RWPE2 (cell line): Measurements from ENCODE around the gene OTC.

Experiments
- ATAC-seq: fragments of 200-7000 bp; cut with Tn5 transposase; 3 replicates; pipeline ENCODE4 v1.9.1; 2021; ENCODE audit warnings: low read depth
- DNase-seq: peaks from one replicate; pipeline ENCODE4 v3.0.0-alpha.2; 2020; ENCODE audit warnings: low spot score
- H3K27ac ChIP-seq: fragments of 450-650 bp; 2 replicates; pipeline ENCODE4 v1.5.1; 2017; ENCODE audit warnings: mild to moderate bottlenecking; ENCODE audit not compliant: poor library complexity, severe bottlenecking
- H3K27me3 ChIP-seq: fragments of 250-450 bp; sonication (Bioruptor Pico); 2 replicates; pipeline ENCODE4 v1.5.1; 2021; ENCODE audit warnings: mild to moderate bottlenecking, moderate library complexity; ENCODE audit not compliant: insufficient read depth, poor library complexity, severe bottlenecking
- H3K36me3 ChIP-seq: fragments of 250-450 bp; sonication (Bioruptor Pico); 2 replicates; pipeline ENCODE4 v1.5.1; 2020; ENCODE audit warnings: low read depth, mild to moderate bottlenecking, moderate library complexity
- H3K4me1 ChIP-seq: fragments of 250-450 bp; sonication (Bioruptor Pico); 2 replicates; pipeline ENCODE4 v1.5.1; 2021; ENCODE audit warnings: mild to moderate bottlenecking, moderate library complexity; ENCODE audit not compliant: insufficient read depth, poor library complexity, severe bottlenecking
- H3K4me3 ChIP-seq: fragments of 250-450 bp; sonication (Bioruptor Pico); 2 replicates; pipeline ENCODE4 v1.5.1; 2021; ENCODE audit warnings: mild to moderate bottlenecking, moderate library complexity; ENCODE audit not compliant: severe bottlenecking
- H3K9me3 ChIP-seq: fragments of 250-450 bp; sonication (Bioruptor Pico); 2 replicates; pipeline ENCODE4 v1.5.1; 2021; ENCODE audit warnings: mild to moderate bottlenecking, moderate library complexity; ENCODE audit not compliant: severe bottlenecking
- TF ChIP-seq, protein P1 (sequence below): fragments of 450-650 bp; IDR thresholded peaks from one replicate; pipeline ENCODE4 v1.5.1; 2017; ENCODE audit warnings: mild to moderate bottlenecking, moderate library complexity; ENCODE audit not compliant: poor library complexity, severe bottlenecking

The OTC gene

DNA sequence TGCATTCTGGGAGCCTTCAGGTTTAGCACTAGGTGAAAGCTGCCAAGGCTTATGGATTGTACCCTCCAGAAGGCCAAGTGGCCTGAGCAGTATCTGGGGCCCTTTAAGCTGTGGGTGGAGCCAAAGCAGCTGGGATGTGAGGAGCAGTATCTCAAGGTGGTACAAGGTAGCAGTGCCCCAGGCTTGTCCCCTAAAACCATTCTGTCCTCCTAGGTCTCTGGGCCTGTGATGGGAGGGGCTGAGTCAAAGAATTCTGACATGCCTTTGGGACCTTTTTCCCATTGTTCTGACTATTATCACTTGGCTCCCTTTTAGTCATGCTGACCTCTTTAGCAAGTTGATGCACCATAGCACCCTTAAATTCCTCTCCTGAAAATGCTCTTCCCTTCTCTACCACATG lies 109.9 kb downstream of the OTC start:
- Histone ChIP-seq H3K4me3 (no peak overlapping the region), H3K27ac (no peak overlapping the region), H3K9me3 (no peaks in the 10 kb centered on the region), H3K36me3 (no peaks in the 10 kb centered on the region), H3K27me3 (no peaks in the 10 kb centered on the region), H3K4me1 (no peaks in the 10 kb centered on the region)
- no peak for ATAC-seq
- DNase-seq, result no peak
- TF ChIP-seq, protein P1, sequence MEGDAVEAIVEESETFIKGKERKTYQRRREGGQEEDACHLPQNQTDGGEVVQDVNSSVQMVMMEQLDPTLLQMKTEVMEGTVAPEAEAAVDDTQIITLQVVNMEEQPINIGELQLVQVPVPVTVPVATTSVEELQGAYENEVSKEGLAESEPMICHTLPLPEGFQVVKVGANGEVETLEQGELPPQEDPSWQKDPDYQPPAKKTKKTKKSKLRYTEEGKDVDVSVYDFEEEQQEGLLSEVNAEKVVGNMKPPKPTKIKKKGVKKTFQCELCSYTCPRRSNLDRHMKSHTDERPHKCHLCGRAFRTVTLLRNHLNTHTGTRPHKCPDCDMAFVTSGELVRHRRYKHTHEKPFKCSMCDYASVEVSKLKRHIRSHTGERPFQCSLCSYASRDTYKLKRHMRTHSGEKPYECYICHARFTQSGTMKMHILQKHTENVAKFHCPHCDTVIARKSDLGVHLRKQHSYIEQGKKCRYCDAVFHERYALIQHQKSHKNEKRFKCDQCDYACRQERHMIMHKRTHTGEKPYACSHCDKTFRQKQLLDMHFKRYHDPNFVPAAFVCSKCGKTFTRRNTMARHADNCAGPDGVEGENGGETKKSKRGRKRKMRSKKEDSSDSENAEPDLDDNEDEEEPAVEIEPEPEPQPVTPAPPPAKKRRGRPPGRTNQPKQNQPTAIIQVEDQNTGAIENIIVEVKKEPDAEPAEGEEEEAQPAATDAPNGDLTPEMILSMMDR, result no peak

- no peaks in the 10 kb centered on the region for H3K9me3 ChIP-seq
- no peak overlapping the region for H3K27ac ChIP-seq
- TF ChIP-seq, protein P1, result no peak
- ATAC-seq (no peak), DNase-seq (no peak)
- H3K4me1 ChIP-seq, result no peaks in the 10 kb centered on the region
- H3K4me3 ChIP-seq, result no peak overlapping the region
- no peaks in the 10 kb centered on the region for H3K36me3 ChIP-seq
- no peaks in the 10 kb centered on the region for H3K27me3 ChIP-seq
Observed at GRCh38 chrX:38465686-38466085, 113.3 kb downstream of the OTC start.

DNA sequence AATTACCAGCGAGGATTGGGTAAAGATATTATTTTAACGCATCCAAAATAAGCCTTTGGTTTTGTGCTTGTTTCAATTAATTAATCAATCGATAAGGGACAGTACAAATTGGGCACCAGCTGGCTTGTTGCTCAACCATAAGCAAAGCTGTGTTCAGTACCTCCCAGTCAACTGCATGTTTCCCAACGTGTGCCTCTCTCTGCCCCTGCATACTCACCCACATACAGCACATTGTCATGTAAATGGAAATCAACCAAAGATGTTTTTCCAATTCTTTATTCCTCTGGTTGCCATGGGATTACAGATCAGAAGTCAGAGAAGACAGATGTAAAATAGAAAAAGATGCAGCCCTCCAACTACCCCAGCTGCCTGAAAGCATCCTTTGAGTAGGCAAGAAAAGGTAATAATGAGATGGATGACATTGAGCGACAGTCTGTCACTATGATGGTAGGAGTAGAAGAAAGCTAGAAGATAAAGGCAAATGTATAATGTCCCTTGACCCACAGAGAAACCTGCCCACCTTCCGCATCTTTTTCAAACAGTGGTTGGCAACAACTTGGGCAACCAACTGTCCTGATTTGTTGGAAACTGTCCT lies 116.3 kb downstream of the OTC start:
- no peak for DNase-seq
- H3K9me3 ChIP-seq, result no peaks in the 10 kb centered on the region
- no peaks in the 10 kb centered on the region for H3K36me3 ChIP-seq
- no peaks in the 10 kb centered on the region for H3K4me1 ChIP-seq
- H3K27me3 ChIP-seq, result no peaks in the 10 kb centered on the region
- TF ChIP-seq, protein P1, result no peak
- ATAC-seq, result no peak
- H3K27ac ChIP-seq, result no peak overlapping the region
- no peak overlapping the region for H3K4me3 ChIP-seq
